Measurements from ENCODE around the gene LCE3D. TPM values are rescaled to one million over a fixed set of nuclear protein-coding genes. Genes with fewer than 3 reads are reported as not detected.
"Not testable (repeated sequence)": the region's sequence is repeated elsewhere in the genome, so short reads cannot be mapped to it uniquely, and the experiment has no call there.

Gene LCE3D
- total RNA-seq, 1 donor from 2014 or later, result not detected

DNA sequence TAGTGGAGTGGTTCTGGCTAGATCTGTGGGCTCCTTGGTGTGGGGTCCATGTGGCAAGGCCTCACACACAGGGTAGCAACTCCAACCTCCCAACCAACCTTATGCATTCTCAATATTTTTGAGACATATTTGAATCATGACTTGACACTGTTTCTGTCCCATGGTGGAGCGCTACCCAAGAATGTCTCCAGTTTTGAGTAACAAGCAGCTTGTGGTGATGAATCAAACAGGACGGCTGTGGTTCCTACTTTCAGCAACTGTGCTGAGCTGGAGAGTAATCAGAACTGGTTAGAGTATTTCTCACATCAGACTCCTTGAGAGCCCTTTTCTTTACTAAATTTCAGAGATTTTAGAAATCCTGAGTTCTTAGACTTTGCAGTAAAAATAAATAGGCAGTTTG is 3.1 kb downstream of the LCE3D start:
- Mint-ChIP-seq H3K4me1 (no peaks in the 10 kb centered on the region), H3K36me3 (ENCODE audit: low read depth) (peaks cover 5% of the 10 kb centered on the region), H3K27ac (ENCODE audit: unreplicated experiment) (no peak overlapping the region), H3K4me3 (no peak overlapping the region), H3K9me3 (peaks cover 26% of the 10 kb centered on the region), H3K27me3 (ENCODE audit: low read depth) (no peaks in the 10 kb centered on the region)
- DNase-seq (ENCODE audit: low read depth, low spot score), result no peak
- TF ChIP-seq, protein P1, sequence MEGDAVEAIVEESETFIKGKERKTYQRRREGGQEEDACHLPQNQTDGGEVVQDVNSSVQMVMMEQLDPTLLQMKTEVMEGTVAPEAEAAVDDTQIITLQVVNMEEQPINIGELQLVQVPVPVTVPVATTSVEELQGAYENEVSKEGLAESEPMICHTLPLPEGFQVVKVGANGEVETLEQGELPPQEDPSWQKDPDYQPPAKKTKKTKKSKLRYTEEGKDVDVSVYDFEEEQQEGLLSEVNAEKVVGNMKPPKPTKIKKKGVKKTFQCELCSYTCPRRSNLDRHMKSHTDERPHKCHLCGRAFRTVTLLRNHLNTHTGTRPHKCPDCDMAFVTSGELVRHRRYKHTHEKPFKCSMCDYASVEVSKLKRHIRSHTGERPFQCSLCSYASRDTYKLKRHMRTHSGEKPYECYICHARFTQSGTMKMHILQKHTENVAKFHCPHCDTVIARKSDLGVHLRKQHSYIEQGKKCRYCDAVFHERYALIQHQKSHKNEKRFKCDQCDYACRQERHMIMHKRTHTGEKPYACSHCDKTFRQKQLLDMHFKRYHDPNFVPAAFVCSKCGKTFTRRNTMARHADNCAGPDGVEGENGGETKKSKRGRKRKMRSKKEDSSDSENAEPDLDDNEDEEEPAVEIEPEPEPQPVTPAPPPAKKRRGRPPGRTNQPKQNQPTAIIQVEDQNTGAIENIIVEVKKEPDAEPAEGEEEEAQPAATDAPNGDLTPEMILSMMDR (conservative IDR thresholded peaks at IDR 0.05), result no peak

DNA sequence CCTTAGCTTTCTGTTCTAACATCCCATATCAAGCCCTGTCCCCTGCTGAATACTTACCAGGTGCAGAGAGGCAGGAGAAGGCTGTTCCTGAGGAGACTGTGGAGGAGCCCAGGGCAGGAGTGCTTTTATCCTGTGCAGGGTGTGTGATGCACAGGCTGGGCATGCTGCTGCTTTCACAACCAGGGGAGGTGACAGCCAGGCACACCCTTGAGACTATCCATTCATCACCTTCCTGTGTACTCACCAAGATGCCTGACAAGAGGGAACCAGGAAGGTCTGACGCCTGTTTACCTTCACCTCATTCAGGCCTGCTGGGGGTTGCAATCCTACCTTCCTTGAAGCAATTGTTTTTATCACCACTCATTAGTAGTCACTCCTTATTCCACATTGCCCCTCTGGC is 13.6 kb downstream of the LCE3D start, which contains the start of gene LCE3E:
Gene LCE3E, minus strand, starts transcription at position 100 of the 400 bp plus-strand sequence. CDS start 572 bp downstream, outside the sequence.
- H3K9me3 Mint-ChIP-seq, result peaks cover 35% of the 10 kb centered on the region
- H3K4me3 Mint-ChIP-seq, result no peak within 1 kb of the TSS
- DNase-seq (ENCODE audit: low read depth, low spot score), result no peak
- H3K27me3 Mint-ChIP-seq (ENCODE audit: low read depth), result no peaks in the 10 kb centered on the region
- no peaks in the 10 kb centered on the region for H3K4me1 Mint-ChIP-seq
- H3K27ac Mint-ChIP-seq (ENCODE audit: unreplicated experiment), result no peak within 1 kb of the TSS
- TF ChIP-seq, protein P1 (conservative IDR thresholded peaks at IDR 0.05), result no peak
- peaks cover 11% of the 10 kb centered on the region for H3K36me3 Mint-ChIP-seq (ENCODE audit: low read depth)

DNA sequence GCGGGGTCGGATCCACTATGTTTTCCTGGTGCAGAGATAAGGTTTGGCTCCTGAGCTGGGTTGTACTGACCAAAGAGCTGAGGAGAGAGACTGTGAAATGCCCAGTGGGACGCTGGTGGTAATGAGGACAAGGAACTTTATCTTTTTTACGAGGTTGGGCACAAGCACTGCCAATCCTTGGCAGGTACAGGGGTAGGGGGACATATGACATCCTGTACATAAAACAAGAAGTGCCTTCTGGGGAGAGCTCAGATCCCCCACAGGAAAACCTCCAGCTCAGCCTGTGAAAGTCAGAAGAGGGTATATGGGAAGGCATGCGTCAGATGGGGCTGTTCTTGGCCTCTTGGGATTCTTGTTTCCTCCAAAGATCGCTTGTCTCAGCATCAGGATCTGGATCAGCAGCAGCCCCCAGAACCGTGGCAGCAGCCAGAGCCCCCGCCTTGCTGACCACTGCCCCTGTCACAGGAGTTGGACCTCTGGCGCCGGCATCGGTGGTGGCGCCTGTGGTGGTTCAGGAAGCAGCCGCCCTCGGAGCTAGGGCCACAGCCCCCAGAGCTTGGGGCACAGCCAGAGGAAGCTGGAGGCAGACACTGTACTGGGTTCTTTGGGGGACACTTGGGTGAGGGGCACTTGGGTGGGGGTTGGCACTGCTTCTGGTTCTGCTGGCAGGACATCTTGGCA is 14.6 kb downstream of the LCE3D start:
- no peak for DNase-seq (ENCODE audit: low read depth, low spot score)
- H3K36me3 Mint-ChIP-seq (ENCODE audit: low read depth), result peaks cover 7% of the 10 kb centered on the region
- TF ChIP-seq, protein P1 (conservative IDR thresholded peaks at IDR 0.05), result no peak
- H3K4me1 Mint-ChIP-seq, result no peaks in the 10 kb centered on the region
- H3K27me3 Mint-ChIP-seq (ENCODE audit: low read depth), result no peaks in the 10 kb centered on the region
- H3K27ac Mint-ChIP-seq (ENCODE audit: unreplicated experiment), result no peak overlapping the region
- no peak overlapping the region for H3K4me3 Mint-ChIP-seq
- peaks cover 34% of the 10 kb centered on the region for H3K9me3 Mint-ChIP-seq

DNA sequence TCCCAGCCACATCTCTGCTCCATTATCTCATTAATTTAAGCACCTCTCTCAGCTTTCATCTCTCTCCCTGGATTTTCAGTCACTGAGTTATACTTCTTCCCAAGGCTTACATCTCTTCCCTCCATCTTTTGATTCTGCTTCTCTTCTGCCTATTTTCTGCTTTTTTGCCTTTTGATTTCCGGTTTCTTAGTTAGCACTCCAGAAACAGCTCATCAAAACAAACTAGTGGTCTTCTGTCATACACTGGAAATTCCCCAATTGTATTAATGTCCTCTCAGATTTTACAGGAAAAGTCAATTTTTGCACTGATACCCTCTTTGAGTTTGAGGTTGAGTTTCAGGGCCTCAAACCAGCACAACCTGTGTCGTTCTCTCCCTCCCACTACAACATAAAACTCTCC is 15.2 kb downstream of the LCE3D start:
- DNase-seq (ENCODE audit: low read depth, low spot score), result no peak
- TF ChIP-seq, protein P1 (conservative IDR thresholded peaks at IDR 0.05), result no peak
- H3K4me3 Mint-ChIP-seq, result no peak overlapping the region
- H3K9me3 Mint-ChIP-seq, result peaks cover 34% of the 10 kb centered on the region
- peaks cover 7% of the 10 kb centered on the region for H3K36me3 Mint-ChIP-seq (ENCODE audit: low read depth)
- H3K27ac Mint-ChIP-seq (ENCODE audit: unreplicated experiment), result no peak overlapping the region
- H3K4me1 Mint-ChIP-seq, result no peaks in the 10 kb centered on the region
- no peaks in the 10 kb centered on the region for H3K27me3 Mint-ChIP-seq (ENCODE audit: low read depth)

DNA sequence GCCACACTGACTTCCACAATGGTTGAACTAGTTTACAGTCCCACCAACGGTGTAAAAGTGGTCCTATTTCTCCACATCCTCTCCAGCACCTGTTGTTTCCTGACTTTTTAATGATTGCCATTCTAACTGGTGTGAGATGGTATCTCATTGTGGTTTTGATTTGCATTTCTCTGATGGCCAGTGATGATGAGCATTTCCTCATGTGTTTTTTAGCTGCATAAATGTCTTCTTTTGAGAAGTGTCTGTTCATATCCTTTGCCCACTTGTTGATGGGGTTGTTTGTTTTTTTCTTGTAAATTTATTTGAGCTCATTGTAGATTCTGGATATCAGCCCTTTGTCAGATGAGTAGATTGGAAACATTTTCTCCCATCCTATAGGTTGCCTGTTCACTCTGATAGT is 32.0 kb downstream of the LCE3D start:
- H3K27ac Mint-ChIP-seq (ENCODE audit: unreplicated experiment); H3K9me3 Mint-ChIP-seq; H3K27me3 Mint-ChIP-seq (ENCODE audit: low read depth); DNase-seq (ENCODE audit: low read depth, low spot score); H3K4me1 Mint-ChIP-seq; H3K36me3 Mint-ChIP-seq (ENCODE audit: low read depth); H3K4me3 Mint-ChIP-seq: not testable (repeated sequence)

DNA sequence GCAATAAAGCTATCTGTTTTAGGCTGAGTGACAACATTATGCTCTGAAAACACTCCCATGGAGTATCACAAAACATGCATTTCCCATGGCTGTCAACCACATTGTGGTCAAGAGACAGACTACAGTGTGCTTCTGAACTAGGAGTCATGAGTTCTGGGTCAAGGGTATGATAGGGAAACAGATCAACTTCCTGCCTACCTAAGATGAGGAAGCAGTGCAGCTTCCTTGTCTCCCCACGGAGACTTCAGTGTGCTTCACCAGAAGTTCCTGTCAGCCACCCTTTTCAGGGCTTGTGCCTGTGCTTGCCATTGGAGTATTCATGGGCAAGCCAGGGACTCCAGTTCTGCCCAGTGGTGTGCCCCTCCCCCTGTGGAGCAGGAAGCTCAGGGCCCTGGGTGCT is 33.6 kb downstream of the LCE3D start:
- Mint-ChIP-seq H3K9me3 (peaks cover 13% of the 10 kb centered on the region), H3K4me3 (no peak overlapping the region), H3K4me1 (no peaks in the 10 kb centered on the region), H3K27ac (ENCODE audit: unreplicated experiment) (no peak overlapping the region), H3K27me3 (ENCODE audit: low read depth) (no peaks in the 10 kb centered on the region), H3K36me3 (ENCODE audit: low read depth) (peaks cover 5% of the 10 kb centered on the region)
- no peak for DNase-seq (ENCODE audit: low read depth, low spot score)
- TF ChIP-seq, protein P1 (conservative IDR thresholded peaks at IDR 0.05), result no peak

All from neural crest cell (in vitro differentiated cells).